Prostate gland (tissue), 2 donors: ENCODE measurements around the gene TBC1D24. TPM values are rescaled to one million over a fixed set of nuclear protein-coding genes. Genes with fewer than 3 reads are reported as not detected.

Experiments used
- DNase-seq: peaks from one replicate; pipeline ENCODE4 v3.0.0-alpha.2; 2019; ENCODE audit warnings: low spot score
- H3K27ac ChIP-seq, 2 donors: fragments of 200-600 bp; sonication (generic); 2 replicates each; pipeline ENCODE4 v1.5.1; 2017 to 2019
- H3K27me3 ChIP-seq: fragments of 200-600 bp; sonication (generic); replicated peaks from 2 replicates; pipeline ENCODE4 v1.5.1; 2019; ENCODE audit not compliant: insufficient read depth
- H3K36me3 ChIP-seq, 2 donors: fragments of 200-600 bp; sonication (generic); 1 replicate in 1 of 2; 2 replicates in 1 of 2; pipeline versions ENCODE4 v1.5.1 to v1.8.1; 2017 to 2019
- H3K4me1 ChIP-seq: fragments of 200-600 bp; sonication (generic); replicated peaks from 2 replicates; pipeline ENCODE4 v1.5.1; 2019
- H3K4me3 ChIP-seq, 2 donors: fragments of 200-600 bp; sonication (generic); 2 replicates each; pipeline ENCODE4 v1.5.1; 2017 to 2019
- H3K9me3 ChIP-seq: fragments of 200-600 bp; sonication (generic); 2 replicates; pipeline ENCODE4 v1.5.1; 2017
- CTCF ChIP-seq, 4 experiments: fragments of 200-600 bp in 2 of 4; fragments of 450-650 bp in 2 of 4; sonication (generic) in 2 of 4; IDR thresholded peaks; 1 replicate in 3 of 4; 2 replicates in 1 of 4; pipeline ENCODE4 v1.5.1; 2016 to 2019; ENCODE audit warnings: antibody characterized with exemption in 4 of 4, mild to moderate bottlenecking in 2 of 4, moderate library complexity in 2 of 4
- POLR2A ChIP-seq: fragments of 450-650 bp; IDR thresholded peaks from one replicate; pipeline ENCODE4 v1.6.1; 2016; ENCODE audit warnings: antibody characterized with exemption, mild to moderate bottlenecking
- POLR2AphosphoS5 ChIP-seq: sonication (generic); formaldehyde crosslinking; IDR thresholded peaks from one replicate; pipeline ENCODE4 v1.6.1; 2017; ENCODE audit warnings: antibody characterized with exemption
- WGBS: methylation state at CpG from one replicate; pipeline ENCODE4 v1.1.5; 2018; 5-methylcytosine and 5-hydroxymethylcytosine counted together
- intact Hi-C: fragments of 100-400 bp; cut with DNase I; formaldehyde crosslinking; loops from one replicate; pipeline ENCODE4 v1.14.2; 2022
- total RNA-seq, 2 donors: library from RNA; depleted of rRNA; stranded (reverse); fragments of >200 nt; gene quantifications; one replicate each; pipeline ENCODE4 v1.1.0, GENCODE V29; 2016

TBC1D24 gene
- total RNA-seq, 2 donors from 2014 or later = 22.4 to 26.2 TPM

- Histone ChIP-seq H3K27ac (no peak overlapping the region), H3K4me1 (no peaks in the 10 kb centered on the region), H3K27me3 (no peaks in the 10 kb centered on the region), H3K36me3 (peaks cover 0 to 16% of the 10 kb centered on the region in 2 donors), H3K9me3 (no peaks in the 10 kb centered on the region), H3K4me3 (no peak overlapping the region)
- no peak for TF ChIP-seq CTCF (IDR thresholded peaks at IDR 0.05)
- TF ChIP-seq POLR2AphosphoS5 = no peak
- no peak for TF ChIP-seq POLR2A
- 94% methylated on average over 23 of the region's 25 CpGs for WGBS
- no peak for DNase-seq
- intact Hi-C loops = no loop called here
Measured at GRCh38 chr16:2449118-2449517, 25.8 kb upstream of the TBC1D24 start.

- no peaks in the 10 kb centered on the region for H3K27me3 ChIP-seq
- TF ChIP-seq POLR2A (no peak), POLR2AphosphoS5 (no peak), CTCF (IDR thresholded peaks at IDR 0.05) (no peak)
- 94% methylated on average over 7 of the region's 8 CpGs for WGBS
- no peak overlapping the region for H3K27ac ChIP-seq
- peaks cover 0 to 16% of the 10 kb centered on the region in 2 donors for H3K36me3 ChIP-seq
- H3K4me3 ChIP-seq = no peak overlapping the region
- intact Hi-C loops = no loop called here
- H3K4me1 ChIP-seq = no peaks in the 10 kb centered on the region
- DNase-seq = no peak
- H3K9me3 ChIP-seq = no peaks in the 10 kb centered on the region
Measured at GRCh38 chr16:2450535-2450934, 24.4 kb upstream of the TBC1D24 start.

GRCh38 chr16:2450975-2451381, 23.9 kb upstream of the TBC1D24 start:
- Histone ChIP-seq H3K4me1 (no peaks in the 10 kb centered on the region), H3K27ac (no peak overlapping the region), H3K36me3 (peaks cover 0 to 16% of the 10 kb centered on the region in 2 donors), H3K4me3 (no peak overlapping the region), H3K9me3 (no peaks in the 10 kb centered on the region), H3K27me3 (no peaks in the 10 kb centered on the region)
- 91% methylated on average over 19 of the region's 19 CpGs for WGBS
- intact Hi-C loops = no loop called here
- no peak for DNase-seq
- TF ChIP-seq POLR2AphosphoS5 (no peak), POLR2A (no peak), CTCF (IDR thresholded peaks at IDR 0.05) (no peak)

GRCh38 chr16:2451851-2452320, 23.0 kb upstream of the TBC1D24 start:
- Histone ChIP-seq H3K27me3 (no peaks in the 10 kb centered on the region), H3K36me3 (peaks cover 0 to 16% of the 10 kb centered on the region in 2 donors), H3K4me1 (no peaks in the 10 kb centered on the region), H3K9me3 (no peaks in the 10 kb centered on the region), H3K27ac (no peak overlapping the region), H3K4me3 (no peak overlapping the region)
- intact Hi-C loops = no loop called here
- TF ChIP-seq POLR2A = no peak
- no peak for TF ChIP-seq POLR2AphosphoS5
- TF ChIP-seq CTCF (IDR thresholded peaks at IDR 0.05) = no peak
- 93% methylated on average over 18 of the region's 18 CpGs for WGBS
- DNase-seq = no peak

GRCh38 chr16:2452650-2453049, 22.3 kb upstream of the TBC1D24 start:
- no peak for DNase-seq
- Histone ChIP-seq H3K9me3 (no peaks in the 10 kb centered on the region), H3K36me3 (peaks cover 0 to 16% of the 10 kb centered on the region in 2 donors), H3K4me1 (no peaks in the 10 kb centered on the region), H3K4me3 (no peak overlapping the region), H3K27ac (no peak overlapping the region), H3K27me3 (no peaks in the 10 kb centered on the region)
- intact Hi-C loops = no loop called here
- 98% methylated on average over 8 of the region's 8 CpGs for WGBS
- TF ChIP-seq CTCF (IDR thresholded peaks at IDR 0.05) (no peak), POLR2A (no peak)
